Lower lobe of right lung (tissue), 2 donors: ENCODE measurements around the gene ABITRAM. TPM values are rescaled to one million over a fixed set of nuclear protein-coding genes. Genes with fewer than 3 reads are reported as not detected.

ENCODE experiments used
- ATAC-seq, 2 donors: fragments of 200-7000 bp; cut with Tn5 transposase; one replicate each; pipeline ENCODE4 v1.9.1; 2020 to 2022; ENCODE audit warnings: mild to moderate bottlenecking in 2 of 2, moderate library complexity in 2 of 2
- DNase-seq: peaks from one replicate; pipeline ENCODE4 v3.0.0-alpha.2; 2020
- H3K27ac ChIP-seq: fragments of 200-600 bp; one replicate; pipeline ENCODE4 v1.8.0; 2022
- H3K27me3 ChIP-seq: fragments of 200-600 bp; one replicate; pipeline ENCODE4 v1.8.0; 2022; ENCODE audit warnings: low read depth
- H3K36me3 ChIP-seq: fragments of 200-600 bp; one replicate; pipeline ENCODE4 v1.8.0; 2022; ENCODE audit warnings: mild to moderate bottlenecking
- H3K4me1 ChIP-seq: fragments of 200-600 bp; one replicate; pipeline ENCODE4 v1.8.0; 2022
- H3K4me3 ChIP-seq: fragments of 200-600 bp; one replicate; pipeline ENCODE4 v1.8.0; 2022; ENCODE audit warnings: mild to moderate bottlenecking
- H3K9me3 ChIP-seq: fragments of 200-600 bp; one replicate; pipeline ENCODE4 v1.8.0; 2022
- intact Hi-C: fragments of 100-400 bp; cut with DNase I; formaldehyde crosslinking; loops from one replicate; pipeline ENCODE4 v1.11.0; 2022
- total RNA-seq: library from RNA; stranded (reverse); fragmentation: NEBNext Ultra II Directional; extraction: Animal tissue kit (Norgen Biotek cat#: 25700); gene quantifications from one replicate; pipeline ENCODE4 v1.2.1, GENCODE V29; 2021
- TF ChIP-seq, protein P1 (sequence below): fragments of 200-600 bp; IDR thresholded peaks from one replicate; pipeline ENCODE4 v1.8.0; 2022; ENCODE audit warnings: antibody characterized with exemption, mild to moderate bottlenecking
- donor health status: DM: no; HTN: yes; CAD: no; lungs with severe emphysema.

Gene ABITRAM
- total RNA-seq, 1 donor from 2014 or later, result 16.5 TPM

GRCh38 chr9:108973895-108974294 is 39.7 kb downstream of the ABITRAM start:
- intact Hi-C loops, result no loop called here
- Histone ChIP-seq H3K36me3 (peaks cover 6% of the 10 kb centered on the region), H3K4me3 (no peak overlapping the region), H3K4me1 (no peaks in the 10 kb centered on the region), H3K27ac (no peak overlapping the region), H3K27me3 (no peaks in the 10 kb centered on the region), H3K9me3 (no peaks in the 10 kb centered on the region)
- ATAC-seq (no peak), DNase-seq (no peak)
- TF ChIP-seq, protein P1, sequence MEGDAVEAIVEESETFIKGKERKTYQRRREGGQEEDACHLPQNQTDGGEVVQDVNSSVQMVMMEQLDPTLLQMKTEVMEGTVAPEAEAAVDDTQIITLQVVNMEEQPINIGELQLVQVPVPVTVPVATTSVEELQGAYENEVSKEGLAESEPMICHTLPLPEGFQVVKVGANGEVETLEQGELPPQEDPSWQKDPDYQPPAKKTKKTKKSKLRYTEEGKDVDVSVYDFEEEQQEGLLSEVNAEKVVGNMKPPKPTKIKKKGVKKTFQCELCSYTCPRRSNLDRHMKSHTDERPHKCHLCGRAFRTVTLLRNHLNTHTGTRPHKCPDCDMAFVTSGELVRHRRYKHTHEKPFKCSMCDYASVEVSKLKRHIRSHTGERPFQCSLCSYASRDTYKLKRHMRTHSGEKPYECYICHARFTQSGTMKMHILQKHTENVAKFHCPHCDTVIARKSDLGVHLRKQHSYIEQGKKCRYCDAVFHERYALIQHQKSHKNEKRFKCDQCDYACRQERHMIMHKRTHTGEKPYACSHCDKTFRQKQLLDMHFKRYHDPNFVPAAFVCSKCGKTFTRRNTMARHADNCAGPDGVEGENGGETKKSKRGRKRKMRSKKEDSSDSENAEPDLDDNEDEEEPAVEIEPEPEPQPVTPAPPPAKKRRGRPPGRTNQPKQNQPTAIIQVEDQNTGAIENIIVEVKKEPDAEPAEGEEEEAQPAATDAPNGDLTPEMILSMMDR, result no peak

- Histone ChIP-seq H3K36me3 (peaks cover 20% of the 10 kb centered on the region), H3K27me3 (no peaks in the 10 kb centered on the region), H3K9me3 (no peaks in the 10 kb centered on the region), H3K27ac (no peak overlapping the region), H3K4me1 (no peaks in the 10 kb centered on the region), H3K4me3 (no peak overlapping the region)
- TF ChIP-seq, protein P1, result no peak
- DNase-seq (no peak), ATAC-seq (no peak)
- intact Hi-C loops, result no loop called here
These were observed 44.0 kb downstream of the ABITRAM start for GRCh38 chr9:108978205-108978604.

GRCh38 chr9:108980893-108981292 is 46.7 kb downstream of the ABITRAM start:
- peaks cover 21% of the 10 kb centered on the region for H3K36me3 ChIP-seq
- H3K9me3 ChIP-seq, result no peaks in the 10 kb centered on the region
- no peak for ATAC-seq
- intact Hi-C loops, result no loop called here
- H3K27me3 ChIP-seq, result no peaks in the 10 kb centered on the region
- TF ChIP-seq, protein P1, result no peak
- no peaks in the 10 kb centered on the region for H3K4me1 ChIP-seq
- no peak overlapping the region for H3K4me3 ChIP-seq
- no peak for DNase-seq
- no peak overlapping the region for H3K27ac ChIP-seq

DNA sequence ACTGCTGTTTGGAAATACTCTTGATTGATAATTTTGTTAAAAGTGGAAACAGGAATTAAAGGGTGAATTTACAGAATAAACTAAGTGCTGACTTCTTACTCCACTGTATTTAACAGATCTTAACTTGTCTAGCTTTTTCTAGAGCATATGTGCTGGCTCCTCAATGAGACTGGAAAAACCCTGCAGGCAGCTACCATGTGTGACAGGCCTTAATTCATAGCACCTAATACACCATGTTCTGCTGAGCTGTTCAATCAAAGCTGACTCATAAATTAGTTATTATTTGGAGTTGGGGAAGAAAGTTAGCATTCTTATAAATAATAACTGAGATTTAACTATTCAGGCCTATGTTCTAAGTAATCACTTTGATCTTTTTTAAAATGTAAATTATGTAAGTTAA is 49.7 kb downstream of the ABITRAM start:
- H3K9me3 ChIP-seq, result no peaks in the 10 kb centered on the region
- TF ChIP-seq, protein P1, result no peak
- no peaks in the 10 kb centered on the region for H3K27me3 ChIP-seq
- DNase-seq (no peak), ATAC-seq (no peak)
- no peak overlapping the region for H3K4me3 ChIP-seq
- H3K36me3 ChIP-seq, result peaks cover 15% of the 10 kb centered on the region
- H3K4me1 ChIP-seq, result no peaks in the 10 kb centered on the region
- intact Hi-C loops, result no loop called here
- H3K27ac ChIP-seq, result no peak overlapping the region

Other genes starting within 250 kb of the ABITRAM start
- gene ACTL7B, start 78.4 kb upstream of the ABITRAM start, total RNA-seq, result not detected
- gene ACTL7A, start 72.1 kb upstream of the ABITRAM start, total RNA-seq, result not detected
- 25.3 TPM for gene ELP1, start 276 bp upstream of the ABITRAM start, total RNA-seq
- 35.2 TPM for gene CTNNAL1, start 79.1 kb downstream of the ABITRAM start, total RNA-seq
- 85.7 TPM for gene TMEM245, start 185.5 kb downstream of the ABITRAM start, total RNA-seq
- gene FRRS1L, start 232.8 kb downstream of the ABITRAM start, total RNA-seq, result 0.06 TPM